Head of caudate nucleus (tissue), 42 donors: ENCODE measurements around the gene IGBP1.
"Not testable (repeated sequence)": the region's sequence is repeated elsewhere in the genome, so short reads cannot be mapped to it uniquely, and the experiment has no call there.

Experiments
- DNase-seq, 42 donors: peaks; one replicate each; pipeline versions ENCODE4 v3.0.0 to v3.0.0-alpha.2; 2020 to 2021; ENCODE audit warnings: mixed read lengths in 7 of 42
- intact Hi-C: fragments of 100-400 bp; cut with DNase I; formaldehyde crosslinking; loops from one replicate; pipeline ENCODE4 v1.15.0; 2022

IGBP1 gene

GRCh38 chrX:70139736-70140135 is 6.5 kb downstream of the IGBP1 start:
- peak in 2 of 42 donors; percentile 3 to 18 for DNase-seq

GRCh38 chrX:70141373-70141772 is 8.1 kb downstream of the IGBP1 start:
- intact Hi-C loops: no loop called here
- no peak for DNase-seq

More at GRCh38 chrX:70139736-70140135, 6.5 kb downstream of the IGBP1 start:
- intact Hi-C loops: loop anchor here (10.0 kb wide), 1 partner anchor 305 kb away; the partner anchor contains the start of gene DLG3

- DNase-seq: peak in 11 of 42 donors; percentile 1 to 49 (median 15)
- intact Hi-C loops: no loop called here
Measured at GRCh38 chrX:70166601-70167590, 33.6 kb downstream of the IGBP1 start.

- intact Hi-C loops: no loop called here
- DNase-seq: peak in 41 of 42 donors; percentile 2 to 83 (median 40)
Measured at GRCh38 chrX:70168238-70169188, 35.3 kb downstream of the IGBP1 start.

GRCh38 chrX:70169281-70169680 is 36.0 kb downstream of the IGBP1 start:
- intact Hi-C loops: no loop called here
- DNase-seq: no peak

GRCh38 chrX:70171624-70172023 is 38.4 kb downstream of the IGBP1 start:
- intact Hi-C loops: no loop called here
- no peak for DNase-seq

- no peak for DNase-seq
- intact Hi-C loops: no loop called here
Measured at GRCh38 chrX:70172221-70172620, 39.0 kb downstream of the IGBP1 start.

GRCh38 chrX:70172964-70173363 is 39.7 kb downstream of the IGBP1 start:
- intact Hi-C loops: no loop called here
- no peak for DNase-seq

- intact Hi-C loops: no loop called here
- DNase-seq: no peak
Measured at GRCh38 chrX:70174754-70175153, 41.5 kb downstream of the IGBP1 start.

- intact Hi-C loops: no loop called here
- DNase-seq: no peak
Measured at GRCh38 chrX:70175338-70175737, 42.1 kb downstream of the IGBP1 start.

- intact Hi-C loops: no loop called here
- DNase-seq: no peak
Measured at GRCh38 chrX:70176938-70177533, 43.8 kb downstream of the IGBP1 start, which contains the start of gene DGAT2L6. DGAT2L6 (plus strand) TSS chrX:70177483; CDS start chrX:70177583, 100 bp downstream.

GRCh38 chrX:70183091-70183490 is 49.8 kb downstream of the IGBP1 start:
- no peak for DNase-seq
- intact Hi-C loops: no loop called here

- no peak for DNase-seq
- intact Hi-C loops: no loop called here
Measured at GRCh38 chrX:70190225-70190624, 57.0 kb downstream of the IGBP1 start.

GRCh38 chrX:70196961-70197720 is 63.9 kb downstream of the IGBP1 start:
- peak in 15 of 42 donors; percentile 1 to 56 (median 16) for DNase-seq
- intact Hi-C loops: no loop called here

- intact Hi-C loops: no loop called here
- DNase-seq: no peak
Measured at GRCh38 chrX:70201732-70202131, 68.5 kb downstream of the IGBP1 start.

GRCh38 chrX:70208479-70208878 is 75.2 kb downstream of the IGBP1 start:
- no peak for DNase-seq
- intact Hi-C loops: no loop called here

- DNase-seq, intact Hi-C loops: not testable (repeated sequence)
Measured at GRCh38 chrX:70209570-70209969, 76.3 kb downstream of the IGBP1 start.
